K562 (cell line): Measurements from ENCODE around the gene SPEF1. TPM values are rescaled to one million over a fixed set of nuclear protein-coding genes. Genes with fewer than 3 reads are reported as not detected.

ENCODE experiments used
- COPS2 ChIP-seq: fragments of 450-650 bp; conservative IDR thresholded peaks from 2 replicates; pipeline ENCODE4 v1.6.1; 2016; ENCODE audit warnings: mild to moderate bottlenecking, moderate library complexity
- E2F4 ChIP-seq: sonication (generic); formaldehyde crosslinking; IDR thresholded peaks from 2 replicates; pipeline ENCODE4 v1.8.0; 2022; ENCODE audit warnings: mild to moderate bottlenecking, low read depth, missing genetic modification reagents
- GTF2F1 ChIP-seq: IDR thresholded peaks from 2 replicates; pipeline ENCODE4 v1.6.1; 2011; ENCODE audit warnings: low read depth, low read length, improper control_type of control experiment
- MTF1 ChIP-seq: fragments of 250-450 bp; sonication (Bioruptor Pico); IDR thresholded peaks from 2 replicates; pipeline ENCODE4 v1.9.0; 2021; ENCODE audit warnings: moderate library complexity, mild to moderate bottlenecking, inconsistent platforms, borderline replicate concordance
- NR2F6 ChIP-seq: fragments of 450-650 bp; formaldehyde crosslinking; IDR thresholded peaks from 2 replicates; pipeline ENCODE4 v1.4.0; 2020; ENCODE audit warnings: mild to moderate bottlenecking
- PYGO2 ChIP-seq: fragments of 450-650 bp; IDR thresholded peaks from 2 replicates; pipeline ENCODE4 v1.6.1; 2016; ENCODE audit warnings: mild to moderate bottlenecking, missing genetic modification characterization, moderate library complexity, missing compliant biosample characterization
- RBM15 ChIP-seq: fragments of 200-400 bp; formaldehyde crosslinking; IDR thresholded peaks from 2 replicates; pipeline ENCODE4 v1.6.1; 2018; ENCODE audit warnings: mild to moderate bottlenecking, low read length, moderate library complexity; ENCODE audit not compliant: insufficient read depth
- RBM22 ChIP-seq: fragments of 200-400 bp; formaldehyde crosslinking; IDR thresholded peaks from 2 replicates; pipeline ENCODE4 v1.6.1; 2018; ENCODE audit warnings: low read length, low read depth; ENCODE audit not compliant: poor library complexity, severe bottlenecking
- RNF219 ChIP-seq: fragments of 250-450 bp; sonication (Bioruptor Pico); IDR thresholded peaks from 2 replicates; pipeline ENCODE4 v1.5.0; 2022; ENCODE audit warnings: mild to moderate bottlenecking
- SNRNP70 ChIP-seq: fragments of 200-400 bp; formaldehyde crosslinking; optimal IDR thresholded peaks from 2 replicates; pipeline ENCODE3; 2017; ENCODE audit warnings: low read depth, low read length
- SRSF9 ChIP-seq: fragments of 200-400 bp; formaldehyde crosslinking; IDR thresholded peaks from 2 replicates; pipeline ENCODE4 v1.6.1; 2017; ENCODE audit warnings: low read depth, low read length, borderline replicate concordance
- TCF3 ChIP-seq: sonication (generic); formaldehyde crosslinking; IDR thresholded peaks from 2 replicates; pipeline ENCODE4 v1.4.0; 2020; ENCODE audit warnings: mild to moderate bottlenecking, missing genetic modification reagents
- TCF7 ChIP-seq: sonication (generic); IDR thresholded peaks from 2 replicates; pipeline ENCODE4 v1.6.1; 2016; ENCODE audit warnings: antibody characterized with exemption, borderline replicate concordance
- ZBTB34 ChIP-seq: fragments of 250-450 bp; sonication (Bioruptor Pico); IDR thresholded peaks from 2 replicates; pipeline ENCODE4 v1.8.0; 2021; ENCODE audit warnings: mild to moderate bottlenecking, moderate library complexity
- ZBTB9 ChIP-seq: fragments of 450-650 bp; formaldehyde crosslinking; IDR thresholded peaks from 2 replicates; pipeline ENCODE4 v1.4.0; 2020; ENCODE audit warnings: mild to moderate bottlenecking, moderate library complexity
- ZC3H4 ChIP-seq: sonication (generic); formaldehyde crosslinking; IDR thresholded peaks from 2 replicates; pipeline ENCODE4 v1.9.0; 2021; ENCODE audit warnings: missing genetic modification reagents, borderline replicate concordance
- ZFP1 ChIP-seq: fragments of 450-650 bp; formaldehyde crosslinking; IDR thresholded peaks from 2 replicates; pipeline ENCODE4 v1.4.0; 2020; ENCODE audit warnings: mild to moderate bottlenecking, mixed read lengths
- ZFP91 ChIP-seq: sonication (generic); formaldehyde crosslinking; IDR thresholded peaks from 2 replicates; pipeline ENCODE4 v1.8.0; 2022; ENCODE audit warnings: mild to moderate bottlenecking, missing genetic modification reagents
- ZNF561 ChIP-seq: fragments of 450-650 bp; formaldehyde crosslinking; conservative IDR thresholded peaks from 2 replicates; pipeline ENCODE4 v1.4.0; 2020; ENCODE audit warnings: mild to moderate bottlenecking, moderate library complexity
- ZNF785 ChIP-seq: fragments of 250-450 bp; sonication (Bioruptor Pico); IDR thresholded peaks from 2 replicates; pipeline ENCODE4 v1.4.0; 2020; ENCODE audit warnings: mild to moderate bottlenecking
- polyA plus RNA-seq, 8 experiments: library from polyadenylated mRNA; depleted of rRNA in 4 of 8; stranded (reverse) in 5 of 8; unstranded in 3 of 8; fragments of >200 nt; fragmentation: Nextera tagmentation in 2 of 8; fragmentation: Illumina TruSeq in 1 of 8; extraction: Ambion mirVana in 2 of 8; extraction: Trizol in 1 of 8; gene quantifications; 2 replicates each; pipeline versions ENCODE4 v1.2.1 to v1.2.3, GENCODE V29; 2011 to 2014; ENCODE audit warnings: inconsistent platforms in 1 of 8, missing spikeins in 1 of 8
- total RNA-seq, 7 experiments: library from RNA; depleted of rRNA in 6 of 7; stranded (reverse); fragments of >200 nt in 6 of 7; fragmentation: Illumina TruSeq in 2 of 7; extraction: Trizol in 2 of 7; gene quantifications; 2 replicates each; pipeline versions ENCODE4 v1.2.1 to v1.2.3, GENCODE V29; 2011 to 2021; ENCODE audit warnings: low replicate concordance in 1 of 7

SPEF1 gene
- total and polyA plus RNA-seq, 9 of the 15 experiments (the other 6 are each of a cell fraction or from before 2014, with no cell fraction given), result not detected

GRCh38 chr20:3795511-3796468 is 14.5 kb upstream of the SPEF1 start, which contains the start of gene CDC25B (continued):
- TF ChIP-seq ZBTB34 (CRISPR knock-in tag), result no peak
- TF ChIP-seq SRSF9, result no peak
- TF ChIP-seq SNRNP70, result no peak
- TF ChIP-seq RNF219 (CRISPR knock-in tag), result no peak
- peak; percentile 95 for TF ChIP-seq E2F4 (CRISPR knock-in tag)
- TF ChIP-seq ZBTB9 (CRISPR knock-in tag), result no peak
- TF ChIP-seq PYGO2, result no peak
- TF ChIP-seq COPS2, result no peak
- TF ChIP-seq MTF1, result no peak
- TF ChIP-seq ZNF561 (CRISPR knock-in tag), result no peak
- no peak for TF ChIP-seq TCF7
- no peak for TF ChIP-seq GTF2F1
- no peak for TF ChIP-seq NR2F6 (CRISPR knock-in tag)
- no peak for TF ChIP-seq ZFP1
- TF ChIP-seq RBM22, result no peak
- TF ChIP-seq ZFP91, result no peak
- no peak for TF ChIP-seq ZNF785 (CRISPR knock-in tag)
- no peak; the same call in 1 of the 2 replicates for TF ChIP-seq TCF3 (CRISPR knock-in tag)
- TF ChIP-seq ZC3H4 (CRISPR knock-in tag), result no peak
- no peak for TF ChIP-seq RBM15
